GM10248 (cell line): Measurements from ENCODE around the gene C2orf80.
"Not testable (repeated sequence)": the region's sequence is repeated elsewhere in the genome, so short reads cannot be mapped to it uniquely, and the experiment has no call there.

Experiments used
- CTCF ChIA-PET: fragments of 300-600 bp; sonication (Branson Sonifier 250); formaldehyde crosslinking; extraction: SDS; loops from one replicate; lab custom pipeline; 2021; ENCODE audit warnings: antibody characterized with exemption; lab: Yijun Ruan, JAX
- POLR2A ChIA-PET: fragments of 350-650 bp; sonication (Branson Sonifier 250); formaldehyde crosslinking; extraction: SDS; loops from one replicate; lab custom pipeline; 2020; ENCODE audit warnings: antibody characterized with exemption; lab: Yijun Ruan, JAX
- DNase-seq: peaks from one replicate; pipeline ENCODE4 v3.0.0; 2012; ENCODE audit errors: extremely low spot score
- TF ChIP-seq, protein P1 (sequence below): IDR thresholded peaks from 2 replicates; pipeline ENCODE4 v1.5.1; 2012; ENCODE audit warnings: mild to moderate bottlenecking, low read depth; ENCODE audit errors: extremely low read depth, missing control alignments, control extremely low read depth

Gene C2orf80

DNA sequence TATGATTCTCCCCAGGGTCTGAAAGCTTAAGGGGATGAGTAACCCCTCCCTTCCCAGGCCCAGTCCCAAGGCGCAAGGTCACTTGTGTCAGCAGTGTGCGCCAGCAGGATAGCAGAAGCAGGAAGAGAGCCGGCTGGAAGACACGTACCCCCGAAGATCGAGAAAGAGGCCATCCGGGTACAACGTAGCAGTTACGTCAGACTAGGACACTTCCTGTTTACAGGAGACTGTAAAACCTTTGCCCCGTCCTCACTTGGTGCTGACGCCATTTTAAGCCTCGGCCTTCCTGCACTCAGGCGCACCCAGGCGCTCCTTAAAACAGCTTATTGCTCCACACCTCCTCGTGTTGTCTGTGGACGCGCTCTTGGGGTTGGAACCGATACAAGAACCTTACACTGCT is 50.4 kb downstream of the C2orf80 start:
- TF ChIP-seq, protein P1, sequence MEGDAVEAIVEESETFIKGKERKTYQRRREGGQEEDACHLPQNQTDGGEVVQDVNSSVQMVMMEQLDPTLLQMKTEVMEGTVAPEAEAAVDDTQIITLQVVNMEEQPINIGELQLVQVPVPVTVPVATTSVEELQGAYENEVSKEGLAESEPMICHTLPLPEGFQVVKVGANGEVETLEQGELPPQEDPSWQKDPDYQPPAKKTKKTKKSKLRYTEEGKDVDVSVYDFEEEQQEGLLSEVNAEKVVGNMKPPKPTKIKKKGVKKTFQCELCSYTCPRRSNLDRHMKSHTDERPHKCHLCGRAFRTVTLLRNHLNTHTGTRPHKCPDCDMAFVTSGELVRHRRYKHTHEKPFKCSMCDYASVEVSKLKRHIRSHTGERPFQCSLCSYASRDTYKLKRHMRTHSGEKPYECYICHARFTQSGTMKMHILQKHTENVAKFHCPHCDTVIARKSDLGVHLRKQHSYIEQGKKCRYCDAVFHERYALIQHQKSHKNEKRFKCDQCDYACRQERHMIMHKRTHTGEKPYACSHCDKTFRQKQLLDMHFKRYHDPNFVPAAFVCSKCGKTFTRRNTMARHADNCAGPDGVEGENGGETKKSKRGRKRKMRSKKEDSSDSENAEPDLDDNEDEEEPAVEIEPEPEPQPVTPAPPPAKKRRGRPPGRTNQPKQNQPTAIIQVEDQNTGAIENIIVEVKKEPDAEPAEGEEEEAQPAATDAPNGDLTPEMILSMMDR = no peak
- POLR2A ChIA-PET = no interaction called here
- CTCF ChIA-PET = interaction anchor here (1.1 kb wide), 1 partner anchor 33 kb away, joined by 3 read pairs; no protein-coding TSS in a partner anchor
- DNase-seq = no peak

- CTCF ChIA-PET = interaction anchor here (0.9 kb wide), 1 partner anchor 37 kb away, joined by 3 read pairs; no protein-coding TSS in a partner anchor
Measured at GRCh38 chr2:208138334-208138733, 51.5 kb downstream of the C2orf80 start.

DNA sequence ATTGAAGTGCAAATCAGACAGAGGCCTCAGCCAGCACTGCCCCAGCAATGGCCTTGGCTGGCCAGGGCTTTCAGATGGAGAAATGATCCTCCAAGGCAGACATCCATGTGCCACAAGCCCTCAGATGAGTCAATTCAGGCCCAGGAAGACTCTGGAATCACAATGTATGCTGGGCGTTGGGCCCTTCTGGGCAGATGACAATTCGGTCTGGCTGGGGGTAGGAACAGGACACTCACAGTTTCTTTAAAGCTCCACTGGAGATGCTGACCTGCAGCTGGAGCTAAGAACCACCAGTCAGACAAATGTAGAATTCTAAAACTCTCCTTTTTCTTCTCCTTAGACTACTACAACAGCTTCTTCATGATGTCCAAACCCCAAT is 53.1 kb downstream of the C2orf80 start:
- CTCF ChIA-PET = interaction anchor here (1.2 to 1.3 kb wide), 2 partner anchors 11 to 12 kb away, joined by 3 read pairs; no protein-coding TSS in a partner anchor
- POLR2A ChIA-PET = no interaction called here
- TF ChIP-seq, protein P1 = no peak
- no peak for DNase-seq

More at GRCh38 chr2:208138334-208138733, 51.5 kb downstream of the C2orf80 start:
- DNase-seq, POLR2A ChIA-PET: not testable (repeated sequence)

GRCh38 chr2:208135794-208136715 is 53.8 kb downstream of the C2orf80 start:
- ChIA-PET POLR2A (no interaction called here), CTCF (interaction anchor here (1.2 to 1.3 kb wide), 2 partner anchors 11 to 12 kb away, joined by 3 read pairs; no protein-coding TSS in a partner anchor)
- DNase-seq = no peak
- TF ChIP-seq, protein P1 = no peak

DNA sequence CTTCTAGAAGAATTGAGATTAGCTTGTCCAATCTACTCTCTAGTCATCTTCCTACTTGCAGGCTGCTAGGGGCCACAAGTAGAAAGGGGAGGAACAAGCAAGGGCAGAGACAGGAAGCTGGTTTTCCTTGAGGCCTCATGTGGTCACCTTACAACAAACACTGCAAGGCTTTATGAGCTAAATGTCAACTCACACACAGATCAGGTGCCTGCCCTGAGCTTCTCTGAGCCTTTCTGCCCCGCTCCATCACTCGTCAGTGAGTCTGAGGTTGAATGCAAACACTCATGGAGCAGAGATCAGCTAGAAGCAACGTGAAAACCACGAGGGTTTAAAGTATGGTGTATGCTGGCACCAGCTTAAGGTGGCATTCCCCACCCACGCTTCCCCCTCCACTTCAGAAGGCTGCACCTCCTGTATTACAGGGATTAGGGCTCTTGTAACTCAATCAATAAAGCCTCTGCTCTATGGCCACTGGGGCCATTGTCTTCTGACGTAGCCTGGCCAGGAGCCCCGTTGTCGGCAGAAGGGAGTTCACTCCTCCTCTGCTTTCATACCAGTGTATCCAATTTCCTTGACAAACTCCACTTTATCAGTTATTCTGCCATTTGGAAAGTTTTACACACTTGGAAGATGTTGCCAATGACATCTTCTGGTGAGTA is 54.8 kb downstream of the C2orf80 start:
- POLR2A ChIA-PET = no interaction called here
- CTCF ChIA-PET = no interaction called here
- TF ChIP-seq, protein P1 = no peak
- no peak for DNase-seq

- DNase-seq = no peak
- TF ChIP-seq, protein P1 = no peak
- ChIA-PET POLR2A (no interaction called here), CTCF (interaction anchor here (1.1 kb wide), 1 partner anchor 11 kb away, joined by 4 read pairs; no protein-coding TSS in a partner anchor)
Measured at GRCh38 chr2:208130712-208131110, 59.1 kb downstream of the C2orf80 start.
